Activated CD4-positive, alpha-beta memory T cell treated with anti-CD3 and anti-CD28 coated beads, Interleukin-2, amount 10 ng/mL, durations not matched to agents 7 days and 5 days (primary cell): ENCODE data around the gene SLC11A2. TPM values are rescaled to one million over a fixed set of nuclear protein-coding genes. Genes with fewer than 3 reads are reported as not detected.

ENCODE experiments used
- CTCF ChIA-PET: fragments of 350-600 bp; sonication (Branson Sonifier 250); formaldehyde crosslinking; loops from one replicate; lab custom pipeline; 2021; ENCODE audit warnings: antibody characterized with exemption, inconsistent platforms; lab: Charles Lee
- POLR2A ChIA-PET: fragments of 350-600 bp; sonication (Branson Sonifier 250); formaldehyde crosslinking; loops from one replicate; lab custom pipeline; 2021; ENCODE audit warnings: antibody characterized with exemption; lab: Charles Lee
- DNase-seq: peaks from one replicate; pipeline ENCODE4 v3.0.0-alpha.2; 2020
- H3K27ac Mint-ChIP-seq: one replicate; pipeline ENCODE4 v1.8.0; 2021; ENCODE audit warnings: mild to moderate bottlenecking, mixed read lengths
- H3K27me3 Mint-ChIP-seq: one replicate; pipeline ENCODE4 v1.8.0; 2021; ENCODE audit warnings: mixed read lengths
- H3K36me3 Mint-ChIP-seq: one replicate; pipeline ENCODE4 v1.8.0; 2021; ENCODE audit warnings: low read depth, mixed read lengths
- H3K4me1 Mint-ChIP-seq: one replicate; pipeline ENCODE4 v1.8.0; 2021; ENCODE audit warnings: mixed read lengths
- H3K4me3 Mint-ChIP-seq: one replicate; pipeline ENCODE4 v1.8.0; 2021; ENCODE audit warnings: mild to moderate bottlenecking, mixed read lengths
- H3K9me3 Mint-ChIP-seq: one replicate; pipeline ENCODE4 v1.8.0; 2021; ENCODE audit warnings: mixed read lengths
- total RNA-seq, 2 experiments: library from RNA; stranded (reverse); gene quantifications; one replicate each; pipeline ENCODE4 v1.2.3, GENCODE V29; 2021

SLC11A2 gene
- total RNA-seq, 2 experiments from 2014 or later: 35.0 to 36.4 TPM

GRCh38 chr12:51049525-51049924 lies 23.3 kb upstream of the SLC11A2 start:
- H3K4me1 Mint-ChIP-seq: peaks cover 35% of the 10 kb centered on the region
- no peaks in the 10 kb centered on the region for H3K9me3 Mint-ChIP-seq
- peaks cover 36% of the 10 kb centered on the region for H3K36me3 Mint-ChIP-seq
- H3K27ac Mint-ChIP-seq: peak overlapping the region; percentile 92
- DNase-seq: no peak
- H3K4me3 Mint-ChIP-seq: peak overlapping the region; percentile 94
- POLR2A ChIA-PET: interaction anchor here (0.7 to 3.0 kb wide), 18 partner anchors 16 to 292 kb away, joined by 3 to 38 read pairs (median 6); partner anchors contain the start of genes ATF1, CSRNP2, DAZAP2 and POU6F1
- no peaks in the 10 kb centered on the region for H3K27me3 Mint-ChIP-seq
- CTCF ChIA-PET: interaction anchor here (0.6 to 3.5 kb wide), 3 partner anchors 14 to 203 kb away, joined by 3 to 18 read pairs (median 4); partner anchors contain the start of gene SLC11A2

GRCh38 chr12:51048661-51049251 lies 22.6 kb upstream of the SLC11A2 start:
- H3K27me3 Mint-ChIP-seq: no peaks in the 10 kb centered on the region
- peaks cover 28% of the 10 kb centered on the region for H3K36me3 Mint-ChIP-seq
- POLR2A ChIA-PET: interaction anchor here (1.0 to 3.0 kb wide), 29 partner anchors 10 to 1106 kb away, joined by 3 to 38 read pairs (median 4); partner anchors contain the start of genes ATF1, CSRNP2, DAZAP2 and POU6F1
- H3K27ac Mint-ChIP-seq: peak overlapping the region; percentile 92
- peak; percentile 25 for DNase-seq
- H3K9me3 Mint-ChIP-seq: no peaks in the 10 kb centered on the region
- CTCF ChIA-PET: interaction anchor here (0.5 to 3.5 kb wide), 8 partner anchors 15 to 332 kb away, joined by 3 to 18 read pairs (median 4); partner anchors contain the start of genes POU6F1 and SLC11A2
- peak overlapping the region; percentile 94 for H3K4me3 Mint-ChIP-seq
- H3K4me1 Mint-ChIP-seq: peaks cover 35% of the 10 kb centered on the region

GRCh38 chr12:51047655-51048540 lies 21.7 kb upstream of the SLC11A2 start, which contains the start of gene LETMD1:
Gene LETMD1, plus strand, starts transcription at chr12:51048327. Its CDS starts 30 bp downstream, at chr12:51048357.
- Mint-ChIP-seq H3K4me1 (peaks cover 37% of the 10 kb centered on the region), H3K36me3 (peaks cover 22% of the 10 kb centered on the region), H3K9me3 (no peaks in the 10 kb centered on the region), H3K4me3 (peak within 1 kb of the TSS; percentile 94), H3K27me3 (no peaks in the 10 kb centered on the region), H3K27ac (peak within 1 kb of the TSS; percentile 92)
- ChIA-PET POLR2A (interaction anchor here (0.7 to 3.0 kb wide), 33 partner anchors 10 to 1105 kb away, joined by 3 to 38 read pairs (median 4); partner anchors contain the start of genes ATF1, CSRNP2, DAZAP2 and POU6F1), CTCF (interaction anchor here (0.6 to 3.5 kb wide), 12 partner anchors 11 to 293 kb away, joined by 3 to 18 read pairs (median 4); partner anchors contain the start of genes POU6F1 and SLC11A2)
- DNase-seq: peak; percentile 93

- Mint-ChIP-seq H3K27ac (no peak overlapping the region), H3K27me3 (no peaks in the 10 kb centered on the region), H3K36me3 (no peaks in the 10 kb centered on the region), H3K9me3 (no peaks in the 10 kb centered on the region), H3K4me3 (no peak overlapping the region), H3K4me1 (peaks cover 2% of the 10 kb centered on the region)
- CTCF ChIA-PET: interaction anchor here (1.0 to 2.0 kb wide), 2 partner anchors 9 to 17 kb away, joined by 3 to 8 read pairs; partner anchors contain the start of gene SLC11A2
- no peak for DNase-seq
- POLR2A ChIA-PET: interaction anchor here (1.1 to 2.0 kb wide), 3 partner anchors 10 to 13 kb away, joined by 3 to 8 read pairs (median 5); partner anchors contain the start of gene SLC11A2
Measured at GRCh38 chr12:51036279-51036678, 10.1 kb upstream of the SLC11A2 start.

GRCh38 chr12:51033457-51034089 lies 7.4 kb upstream of the SLC11A2 start:
- no peaks in the 10 kb centered on the region for H3K36me3 Mint-ChIP-seq
- H3K27ac Mint-ChIP-seq: no peak overlapping the region
- DNase-seq: no peak
- ChIA-PET CTCF (no interaction called here), POLR2A (interaction anchor here (0.8 to 1.2 kb wide), 2 partner anchors 16 to 269 kb away, joined by 3 to 4 read pairs; no protein-coding TSS in a partner anchor)
- H3K4me1 Mint-ChIP-seq: peaks cover 2% of the 10 kb centered on the region
- peaks cover 6% of the 10 kb centered on the region for H3K27me3 Mint-ChIP-seq
- no peak overlapping the region for H3K4me3 Mint-ChIP-seq
- H3K9me3 Mint-ChIP-seq: no peaks in the 10 kb centered on the region

GRCh38 chr12:51033048-51033447 lies 6.9 kb upstream of the SLC11A2 start:
- Mint-ChIP-seq H3K27me3 (peaks cover 8% of the 10 kb centered on the region), H3K4me1 (peaks cover 3% of the 10 kb centered on the region), H3K9me3 (no peaks in the 10 kb centered on the region), H3K4me3 (no peak overlapping the region), H3K27ac (no peak overlapping the region), H3K36me3 (no peaks in the 10 kb centered on the region)
- no peak for DNase-seq
- ChIA-PET CTCF (no interaction called here), POLR2A (interaction anchor here (1.2 kb wide), 1 partner anchor 16 kb away, joined by 4 read pairs; no protein-coding TSS in a partner anchor)

- peaks cover 3% of the 10 kb centered on the region for H3K36me3 Mint-ChIP-seq
- no peak for DNase-seq
- H3K4me1 Mint-ChIP-seq: peaks cover 36% of the 10 kb centered on the region
- no peak overlapping the region for H3K4me3 Mint-ChIP-seq
- no peak overlapping the region for H3K27ac Mint-ChIP-seq
- H3K27me3 Mint-ChIP-seq: peaks cover 8% of the 10 kb centered on the region
- CTCF ChIA-PET: interaction anchor here (1.4 to 5.0 kb wide), 2 partner anchors 15 to 203 kb away, joined by 6 to 37 read pairs; no protein-coding TSS in a partner anchor
- H3K9me3 Mint-ChIP-seq: no peaks in the 10 kb centered on the region
- POLR2A ChIA-PET: no interaction called here
Measured at GRCh38 chr12:51028813-51029150, 2.6 kb upstream of the SLC11A2 start.

GRCh38 chr12:51028126-51028812 lies 2.1 kb upstream of the SLC11A2 start:
- Mint-ChIP-seq H3K27ac (no peak overlapping the region), H3K4me1 (peaks cover 39% of the 10 kb centered on the region), H3K4me3 (no peak overlapping the region), H3K9me3 (no peaks in the 10 kb centered on the region), H3K36me3 (peaks cover 3% of the 10 kb centered on the region), H3K27me3 (peaks cover 8% of the 10 kb centered on the region)
- POLR2A ChIA-PET: interaction anchor here (1.0 to 4.4 kb wide), 4 partner anchors 19 to 264 kb away, joined by 3 to 23 read pairs (median 4); partner anchors contain the start of genes ATF1 and CSRNP2
- no peak for DNase-seq
- CTCF ChIA-PET: interaction anchor here (0.6 to 5.0 kb wide), 5 partner anchors 7 to 202 kb away, joined by 3 to 37 read pairs (median 6); a partner anchor contains a TSS

GRCh38 chr12:51027342-51027835 lies 1.2 kb upstream of the SLC11A2 start:
- Mint-ChIP-seq H3K36me3 (peaks cover 3% of the 10 kb centered on the region), H3K27me3 (peaks cover 8% of the 10 kb centered on the region), H3K4me1 (peaks cover 43% of the 10 kb centered on the region), H3K27ac (no peak overlapping the region), H3K9me3 (no peaks in the 10 kb centered on the region), H3K4me3 (peak overlapping the region; percentile 33)
- DNase-seq: no peak
- ChIA-PET POLR2A (interaction anchor here (1.0 to 4.4 kb wide), 7 partner anchors 19 to 296 kb away, joined by 3 to 23 read pairs (median 5); partner anchors contain the start of genes ATF1, BIN2 and CSRNP2), CTCF (interaction anchor here (0.6 to 5.0 kb wide), 5 partner anchors 8 to 202 kb away, joined by 3 to 37 read pairs (median 8); a partner anchor contains a TSS)

GRCh38 chr12:51025338-51025835 lies 797 bp downstream of the SLC11A2 start:
- Mint-ChIP-seq H3K4me1 (peaks cover 60% of the 10 kb centered on the region), H3K4me3 (peak overlapping the region; percentile 100), H3K9me3 (no peaks in the 10 kb centered on the region), H3K27ac (peak overlapping the region; percentile 98), H3K27me3 (peaks cover 8% of the 10 kb centered on the region), H3K36me3 (peaks cover 5% of the 10 kb centered on the region)
- ChIA-PET CTCF (interaction anchor here (1.0 to 5.0 kb wide), 10 partner anchors 9 to 1133 kb away, joined by 3 to 37 read pairs (median 4); partner anchors contain the start of genes ATF1 and LETMD1), POLR2A (interaction anchor here (0.6 to 4.4 kb wide), 16 partner anchors 10 to 913 kb away, joined by 3 to 40 read pairs (median 4); partner anchors contain the start of genes ATF1, BIN2, COX14 and CSRNP2)
- no peak for DNase-seq
